Fibroblast of peridontal ligament (primary cell): ENCODE measurements around the gene AP2S1.
"Not testable (repeated sequence)": the region's sequence is repeated elsewhere in the genome, so short reads cannot be mapped to it uniquely, and the experiment has no call there.

ENCODE experiments used
- DNase-seq: peaks from one replicate; pipeline ENCODE4 v3.0.0-alpha.2; 2010; ENCODE audit errors: extremely low read depth

The AP2S1 gene

GRCh38 chr19:46868025-46868802, 17.6 kb upstream of the AP2S1 start:
- no peak for DNase-seq

- no peak for DNase-seq
Observed at GRCh38 chr19:46867170-46867569, 16.5 kb upstream of the AP2S1 start.

- DNase-seq, result no peak
Observed at GRCh38 chr19:46866407-46867136, 15.9 kb upstream of the AP2S1 start.

- peak; percentile 85 for DNase-seq
Observed at GRCh38 chr19:46863818-46864629, 13.4 kb upstream of the AP2S1 start.

GRCh38 chr19:46862974-46863632, 12.5 kb upstream of the AP2S1 start:
- DNase-seq, result no peak

- no peak for DNase-seq
Observed at GRCh38 chr19:46862503-46862834, 11.8 kb upstream of the AP2S1 start.

GRCh38 chr19:46861691-46862502, 11.3 kb upstream of the AP2S1 start:
- no peak for DNase-seq

GRCh38 chr19:46860846-46861690, 10.4 kb upstream of the AP2S1 start, which contains the start of gene ARHGAP35:
ARHGAP35 (plus strand) TSS chr19:46860997; CDS start chr19:46918676, 57,679 bp downstream.
- no peak for DNase-seq

- DNase-seq, result peak; percentile 97
Observed at GRCh38 chr19:46860125-46860845, 9.6 kb upstream of the AP2S1 start.

GRCh38 chr19:46859637-46860124, 9.0 kb upstream of the AP2S1 start:
- DNase-seq, result no peak

- peak; percentile 94 for DNase-seq
Observed at GRCh38 chr19:46856062-46857022, 5.7 kb upstream of the AP2S1 start.

- not testable (repeated sequence) for DNase-seq
Observed at GRCh38 chr19:46854698-46855097, 4.1 kb upstream of the AP2S1 start.

GRCh38 chr19:46852830-46853229, 2.2 kb upstream of the AP2S1 start:
- no peak for DNase-seq

GRCh38 chr19:46849610-46850009, 1.0 kb downstream of the AP2S1 start:
- DNase-seq, result no peak

GRCh38 chr19:46848389-46848788, 2.3 kb downstream of the AP2S1 start:
- no peak for DNase-seq

- DNase-seq, result no peak
Observed at GRCh38 chr19:46847528-46847927, 3.1 kb downstream of the AP2S1 start.

- no peak for DNase-seq
Observed at GRCh38 chr19:46845959-46846459, 4.6 kb downstream of the AP2S1 start.

GRCh38 chr19:46844067-46844489, 6.6 kb downstream of the AP2S1 start:
- DNase-seq, result no peak
